GM21423 (cell line): ENCODE measurements around the gene SNTN.
"Not testable (repeated sequence)": the region's sequence is repeated elsewhere in the genome, so short reads cannot be mapped to it uniquely, and the experiment has no call there.

ENCODE experiments used
- ATAC-seq: cut with Tn5 transposase; IDR thresholded peaks from one replicate; pipeline ENCODE4 v1.9.1; 2021; ENCODE audit warnings: mild to moderate bottlenecking, moderate library complexity; ENCODE audit not compliant: unreplicated experiment

SNTN gene

DNA sequence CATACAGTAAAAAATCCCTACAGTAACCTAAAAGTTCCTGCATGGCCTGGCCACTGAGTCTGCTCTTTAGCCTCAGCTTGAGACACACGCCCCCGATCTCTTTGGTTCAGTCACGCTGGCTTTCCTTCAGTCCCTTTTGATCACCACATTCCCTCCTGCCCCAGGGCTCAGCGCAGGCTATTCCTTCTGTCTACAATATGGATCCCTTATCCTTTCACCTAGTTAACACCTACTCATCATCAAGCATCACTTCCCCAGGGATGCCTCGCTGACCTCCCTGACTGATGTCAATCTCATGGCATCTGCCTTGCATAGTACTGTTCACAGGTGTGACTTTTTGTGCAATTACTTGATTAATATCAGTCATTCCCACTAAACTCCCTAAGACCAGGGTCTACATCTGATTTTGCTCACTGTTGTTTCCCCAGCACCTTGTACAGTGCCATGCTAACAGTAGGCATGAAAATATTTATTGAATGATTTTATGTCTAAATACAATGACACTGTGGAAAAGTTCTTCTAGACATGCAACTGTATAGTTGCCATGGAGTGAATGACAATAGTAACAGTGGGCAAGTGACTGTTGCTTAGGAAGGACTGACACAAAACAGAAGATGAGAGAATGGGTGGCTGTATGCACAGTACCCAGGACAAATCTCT is at the start of gene SNTN:
TSS of gene SNTN (plus strand) at position 610 of the 660 bp plus-strand sequence. CDS start at position 623, 13 bp downstream.
- no peak for ATAC-seq

DNA sequence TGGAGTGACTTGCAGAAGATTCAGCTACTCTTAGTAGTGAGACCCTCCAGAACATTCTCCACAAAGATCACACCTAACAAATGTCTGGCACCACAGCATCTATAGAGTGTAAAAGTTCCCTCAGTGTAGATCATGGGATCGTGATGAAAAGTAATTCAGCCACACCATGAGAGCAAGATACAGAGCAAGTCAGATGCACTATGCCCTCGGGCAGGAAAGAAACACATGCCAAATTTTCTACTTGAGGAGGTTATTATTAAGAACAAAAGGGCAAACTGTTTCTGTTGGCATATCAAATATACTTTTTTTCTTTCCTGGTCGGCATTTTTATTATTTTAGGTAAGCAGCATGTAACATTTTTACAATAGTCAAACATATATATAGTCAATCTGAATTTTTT is 44.8 kb upstream of the SNTN start:
- ATAC-seq: no peak

DNA sequence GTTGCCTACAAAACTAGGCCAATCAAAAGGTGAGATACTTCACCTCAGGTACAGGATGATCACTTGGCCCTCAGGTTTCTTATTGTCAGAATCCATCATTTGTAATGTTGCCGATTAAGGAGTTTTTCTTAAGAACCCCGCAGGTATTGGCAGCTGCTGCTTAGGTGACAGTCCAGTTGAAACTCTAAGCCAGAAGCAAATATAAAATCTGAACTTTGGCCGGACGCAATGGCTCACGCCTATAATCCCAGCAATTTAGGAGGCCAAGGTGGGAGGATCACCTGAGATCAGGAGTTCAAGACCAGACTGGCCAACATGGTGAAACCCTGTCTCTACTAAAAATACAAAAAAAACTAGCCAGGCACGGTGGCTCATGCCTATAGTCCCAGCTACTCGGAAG is 43.1 kb upstream of the SNTN start:
- no peak for ATAC-seq

DNA sequence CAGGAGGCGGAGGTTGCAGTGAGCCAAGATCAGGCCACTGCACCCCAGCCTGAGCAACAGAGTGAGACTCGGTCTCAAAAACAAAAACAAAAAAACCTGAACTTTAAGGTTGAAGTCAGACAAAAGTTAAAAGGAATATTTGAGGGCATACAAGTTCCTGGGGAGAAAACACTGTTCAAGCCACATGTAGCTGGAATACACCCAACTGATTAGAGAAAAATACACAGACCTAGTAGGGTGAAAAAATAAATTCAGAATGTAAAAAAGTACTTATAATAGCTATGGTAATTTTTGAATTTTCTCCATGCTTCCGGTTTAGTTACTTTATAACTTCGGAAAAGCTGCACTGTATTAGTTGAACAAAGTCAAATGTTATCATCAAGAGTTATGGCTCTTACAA is 42.6 kb upstream of the SNTN start:
- no peak for ATAC-seq

DNA sequence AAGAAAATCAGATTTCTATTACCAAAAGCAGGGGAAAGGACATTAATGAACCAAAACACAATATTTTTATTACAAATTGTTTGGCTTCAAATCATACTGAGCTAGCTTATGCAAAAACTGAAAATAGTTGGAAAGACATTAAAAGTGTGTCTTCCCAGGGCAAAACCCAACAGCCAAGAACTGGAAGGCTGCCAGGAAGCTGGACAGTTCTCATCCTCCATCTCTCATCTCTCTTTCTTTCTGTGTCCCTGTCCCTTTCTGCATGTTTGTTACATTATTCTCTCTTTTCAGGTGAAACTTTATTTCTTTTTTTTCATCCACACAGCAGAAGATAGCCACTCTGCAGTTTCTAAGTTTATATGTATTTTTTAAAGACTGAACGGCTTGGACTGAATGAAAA is 41.1 kb upstream of the SNTN start:
- no peak for ATAC-seq

DNA sequence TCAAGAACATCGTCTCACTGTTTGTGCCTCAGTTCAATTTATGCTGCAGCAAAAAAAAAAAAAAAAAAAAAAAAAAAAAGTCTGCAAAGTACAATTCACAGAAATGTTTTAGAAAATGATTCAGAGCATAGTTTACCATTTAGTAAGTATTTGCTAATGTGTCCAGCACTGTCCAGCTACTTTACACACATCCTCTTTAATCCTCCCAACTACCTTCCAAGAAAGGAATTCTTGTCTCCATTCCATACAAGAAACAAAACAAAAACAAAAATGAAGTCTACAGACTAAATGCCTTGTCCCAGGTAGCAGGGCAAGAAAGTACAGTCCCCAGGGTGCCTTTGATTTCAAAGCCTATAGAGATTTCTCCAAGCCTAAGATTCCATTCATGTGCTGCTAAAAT is 38.9 kb upstream of the SNTN start:
- no peak for ATAC-seq

DNA sequence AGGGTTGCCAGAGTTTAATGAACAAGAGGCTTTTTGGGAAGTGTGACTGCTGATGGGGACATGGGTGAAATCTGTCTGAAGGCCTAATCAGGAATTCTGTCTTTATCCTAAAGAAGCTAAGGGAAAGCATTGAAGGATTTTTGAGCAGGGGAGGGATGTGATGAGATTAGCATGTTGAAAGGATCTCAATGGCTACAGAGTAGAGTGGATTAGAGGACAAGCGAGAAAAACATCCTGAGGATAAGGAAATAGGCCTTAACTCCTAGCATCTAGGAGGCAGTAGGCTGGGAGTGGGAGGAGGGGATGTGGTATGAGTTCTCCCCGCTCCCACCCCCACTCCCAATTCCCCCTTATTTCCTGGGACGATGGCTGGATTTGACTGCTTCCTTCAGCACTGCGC is 35.1 kb upstream of the SNTN start:
- no peak for ATAC-seq

DNA sequence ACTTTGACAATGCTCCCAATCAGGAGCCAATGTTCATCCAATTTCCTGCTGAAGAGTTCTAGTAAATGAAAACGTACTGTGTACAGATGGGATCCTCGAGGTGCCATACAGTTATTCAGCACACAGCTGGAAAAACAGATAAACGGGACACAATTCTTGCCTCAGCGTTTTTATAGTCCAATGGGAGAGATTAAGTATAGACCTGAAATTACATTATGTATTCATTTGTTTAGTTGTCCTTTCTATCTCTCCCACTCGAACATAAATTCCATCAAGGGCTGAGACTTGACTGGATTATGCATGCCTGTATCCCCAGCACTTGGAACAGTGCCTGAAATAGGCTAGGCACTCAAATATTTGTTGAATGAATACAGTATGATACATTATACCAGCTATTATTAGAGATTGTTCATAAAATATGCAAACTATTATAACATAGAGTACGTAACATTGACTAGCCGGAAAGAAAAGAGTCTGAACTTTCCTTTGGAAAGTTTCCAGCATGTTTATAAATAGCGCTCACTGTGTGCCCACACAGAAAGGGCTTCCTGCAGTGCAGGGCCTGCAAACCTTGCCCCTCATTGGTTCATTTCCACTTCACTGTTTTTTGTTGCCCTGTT is 27.4 kb upstream of the SNTN start:
- no peak for ATAC-seq

DNA sequence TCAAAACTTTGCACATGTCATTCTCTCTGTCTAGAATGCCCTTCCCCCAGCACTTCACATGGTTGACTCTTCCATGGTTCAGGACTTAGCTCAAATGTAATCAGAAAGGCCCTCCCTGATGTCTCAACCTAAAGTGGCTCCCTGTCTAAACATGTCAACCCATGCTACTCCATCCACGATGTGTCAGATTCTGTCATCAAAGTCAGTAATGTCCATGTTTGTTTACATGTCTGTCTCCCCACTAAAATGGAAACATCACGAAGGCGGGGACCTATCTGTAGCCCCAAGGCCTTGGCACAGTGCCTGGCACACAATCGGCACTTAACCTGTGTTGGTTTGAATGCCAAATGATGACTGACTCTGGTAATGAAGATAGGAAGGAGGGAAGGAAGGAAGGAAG is 20.8 kb upstream of the SNTN start:
- ATAC-seq: no peak

DNA sequence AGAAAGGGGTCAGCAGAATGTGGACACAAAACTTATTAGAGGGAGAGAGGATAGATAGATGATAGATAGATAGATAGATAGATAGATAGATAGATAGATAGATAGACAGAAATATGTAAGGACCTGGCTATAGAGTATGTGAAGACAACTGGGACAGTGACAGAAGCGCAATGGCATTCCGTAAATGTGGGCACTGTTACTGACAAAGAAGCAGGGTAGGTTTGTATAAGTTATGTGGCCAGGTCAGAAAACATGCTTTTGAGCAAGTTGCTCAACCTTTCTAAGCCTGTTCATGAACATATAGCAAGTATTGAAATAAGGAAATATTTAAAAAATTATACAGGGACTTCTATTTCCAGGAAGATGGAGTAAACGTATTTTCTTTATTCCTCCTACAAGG is 17.3 kb upstream of the SNTN start:
- ATAC-seq: no peak

DNA sequence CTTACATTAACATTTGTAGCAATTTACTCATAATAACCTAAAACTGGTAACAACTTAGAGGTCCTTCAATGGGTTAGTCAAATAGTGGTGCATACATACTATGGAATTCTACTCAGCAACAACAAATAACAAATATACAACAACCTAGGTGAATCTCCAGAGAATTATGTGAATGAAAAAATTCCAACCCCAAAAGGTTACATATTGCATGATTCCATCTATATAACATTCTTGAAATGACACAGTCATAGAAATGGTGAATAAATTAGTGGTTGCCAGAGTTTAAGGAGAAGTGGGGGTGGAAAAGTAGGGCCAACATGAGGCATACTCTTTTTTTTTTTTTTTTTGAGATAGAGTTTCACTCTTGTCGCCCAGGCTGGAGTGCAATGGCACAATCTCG is 12.7 kb upstream of the SNTN start:
- no peak for ATAC-seq

DNA sequence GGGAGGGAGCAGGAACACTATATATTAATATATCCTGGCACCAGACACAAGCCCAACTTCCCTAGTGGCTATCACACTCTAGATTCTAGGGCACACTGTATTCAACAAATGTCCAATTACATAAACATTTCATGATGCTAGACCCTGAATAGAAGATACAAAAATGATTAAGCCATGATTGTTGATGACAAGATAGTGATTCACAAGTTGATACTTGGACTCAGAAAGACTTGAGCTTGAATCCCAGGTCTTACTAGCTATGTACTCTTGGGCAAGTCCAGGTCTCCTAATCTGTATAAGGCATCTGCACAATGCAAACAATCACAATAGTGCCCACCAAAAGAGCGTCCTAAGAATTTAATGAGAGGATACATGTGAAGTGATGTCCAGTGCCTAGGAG is 10.0 kb upstream of the SNTN start:
- no peak for ATAC-seq

DNA sequence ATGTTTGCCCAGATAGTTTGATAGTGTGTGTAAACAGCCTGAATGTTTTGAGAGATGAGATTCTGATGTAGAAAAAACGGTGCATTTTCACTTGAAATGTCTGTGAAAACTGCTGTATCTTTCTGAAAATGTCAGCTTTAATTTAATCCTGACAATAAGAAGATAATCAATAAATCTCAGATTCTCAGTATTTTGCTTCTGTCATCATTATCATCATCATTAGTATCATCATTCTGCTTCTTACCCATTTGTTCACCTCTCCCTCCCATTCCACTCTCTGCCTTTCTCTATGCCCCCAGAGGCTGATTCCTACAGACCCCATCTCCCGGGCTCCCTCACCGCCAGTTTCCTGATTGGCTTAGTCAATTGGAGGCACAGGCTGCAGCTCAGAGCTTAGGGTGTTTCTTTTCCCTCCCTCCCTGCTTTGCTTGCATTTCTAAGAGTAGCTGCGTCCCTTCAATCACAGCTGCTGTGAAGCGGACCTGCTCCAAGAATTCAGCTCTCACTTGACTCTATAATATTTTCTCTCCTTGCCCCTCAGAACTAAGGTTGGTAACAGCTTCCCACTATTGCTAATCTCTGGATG is 8.2 kb upstream of the SNTN start:
- ATAC-seq: no peak

DNA sequence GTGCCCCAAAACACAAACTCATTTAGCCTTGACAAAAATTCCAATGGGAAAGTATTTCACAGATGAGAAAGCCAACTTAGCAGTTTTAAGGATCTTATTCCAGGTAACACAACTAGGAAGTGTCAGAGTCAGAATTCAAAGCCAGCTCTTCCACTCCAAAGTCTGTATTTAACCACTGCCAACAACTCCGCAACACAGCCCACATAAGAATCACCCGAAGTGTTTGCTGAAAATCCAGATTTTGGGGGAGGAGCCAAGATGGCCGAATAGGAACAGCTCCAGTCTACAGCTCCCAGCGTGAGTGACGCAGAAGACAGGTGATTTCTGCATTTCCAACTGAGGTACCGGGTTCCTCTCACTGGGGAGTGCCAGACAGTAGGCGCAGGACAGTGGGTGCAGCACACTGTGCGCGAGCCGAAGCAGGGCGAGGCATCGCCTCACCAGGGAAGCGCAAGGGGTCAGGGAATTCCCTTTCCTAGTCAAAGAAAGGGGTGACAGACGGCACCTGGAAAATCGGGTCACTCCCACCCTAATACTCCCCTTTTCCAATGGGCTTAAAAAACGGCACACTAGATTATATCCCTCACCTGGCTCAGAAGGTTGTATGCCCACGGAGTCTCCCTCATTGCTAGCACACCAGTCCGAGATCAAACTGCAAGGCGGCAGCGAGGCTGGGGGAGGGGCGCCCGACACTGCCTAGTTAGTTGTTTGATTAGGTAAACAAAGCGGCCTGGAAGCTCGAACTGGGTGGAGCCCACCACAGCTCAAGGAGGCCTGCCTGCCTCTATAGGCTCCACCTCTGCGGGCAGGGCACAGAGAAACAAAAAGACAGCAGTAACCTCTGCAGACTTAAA is 7.3 kb upstream of the SNTN start:
- not testable (repeated sequence) for ATAC-seq

DNA sequence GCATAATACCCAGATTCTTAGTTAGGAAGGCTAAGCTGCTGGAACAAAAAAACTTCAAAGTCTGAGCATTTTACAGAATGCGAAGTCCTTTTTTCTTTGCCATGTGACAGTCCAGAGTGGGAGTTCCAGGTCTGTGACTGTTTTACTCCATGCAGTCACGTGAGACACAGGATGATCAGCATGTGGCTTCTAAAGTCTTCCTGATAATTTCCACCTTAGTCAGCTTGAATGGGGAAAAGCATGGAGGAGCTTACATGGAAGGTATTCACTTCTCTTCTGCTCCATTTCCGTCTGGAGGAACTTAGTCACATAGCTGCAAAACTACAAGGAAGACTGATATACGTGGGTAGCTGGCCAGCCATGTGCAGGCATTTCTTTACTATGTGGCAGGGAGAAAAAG is 1.7 kb downstream of the SNTN start:
- no peak for ATAC-seq

DNA sequence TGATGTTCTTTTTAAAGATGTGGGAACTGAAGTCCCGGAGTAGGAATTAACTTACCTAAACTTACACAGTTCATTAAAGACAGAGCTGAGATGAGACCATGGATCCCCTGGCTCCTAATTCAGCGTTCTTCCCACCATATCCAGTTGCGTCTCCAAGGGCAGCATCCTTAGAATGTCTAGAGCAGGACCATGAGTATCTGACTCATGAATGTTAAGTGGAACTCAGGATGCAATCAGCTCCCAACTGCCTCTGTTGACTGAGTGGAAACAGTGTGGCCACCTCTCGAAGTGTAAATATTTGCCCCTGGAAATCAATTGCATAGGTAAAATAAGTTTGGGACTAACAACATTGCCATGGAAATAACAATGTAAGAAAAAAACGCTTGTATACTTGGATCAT is 2.5 kb downstream of the SNTN start:
- ATAC-seq: no peak

DNA sequence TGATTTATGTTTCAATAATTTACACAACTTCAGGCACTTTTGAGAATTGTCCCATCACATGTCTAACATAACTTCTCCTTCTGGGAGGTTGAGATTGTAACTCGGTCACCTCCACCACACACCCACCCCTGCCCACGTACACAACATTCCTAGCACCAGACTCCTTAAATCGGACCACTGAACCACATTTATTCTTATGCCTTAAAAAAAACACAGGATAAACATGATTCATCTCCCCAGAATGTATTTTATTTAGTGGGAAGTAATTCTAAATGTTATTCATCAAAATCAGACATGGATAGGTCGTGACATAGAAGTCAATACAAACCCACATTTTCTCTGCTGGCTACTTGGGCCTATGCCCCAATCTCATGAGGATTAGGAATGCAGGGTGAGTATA is 3.0 kb downstream of the SNTN start:
- no peak for ATAC-seq

DNA sequence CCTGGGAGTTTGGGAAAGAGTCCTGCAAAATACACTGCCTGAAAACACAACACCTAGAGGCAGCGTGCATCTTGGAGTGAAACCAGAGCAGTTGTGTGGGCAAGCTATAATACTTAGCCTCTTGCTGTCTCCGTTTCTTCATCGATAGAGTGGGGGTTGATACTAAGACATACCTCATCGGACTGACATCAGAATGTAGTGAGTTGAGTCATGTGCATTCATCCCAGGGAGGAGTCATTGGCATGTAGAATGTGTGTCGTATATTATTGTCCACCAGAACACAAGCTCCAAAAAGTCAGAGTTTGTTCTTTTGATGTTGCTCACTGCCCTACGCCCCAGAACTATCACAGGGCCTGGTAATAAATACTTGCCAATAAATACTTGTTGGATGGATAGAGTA is 4.3 kb downstream of the SNTN start:
- no peak for ATAC-seq

DNA sequence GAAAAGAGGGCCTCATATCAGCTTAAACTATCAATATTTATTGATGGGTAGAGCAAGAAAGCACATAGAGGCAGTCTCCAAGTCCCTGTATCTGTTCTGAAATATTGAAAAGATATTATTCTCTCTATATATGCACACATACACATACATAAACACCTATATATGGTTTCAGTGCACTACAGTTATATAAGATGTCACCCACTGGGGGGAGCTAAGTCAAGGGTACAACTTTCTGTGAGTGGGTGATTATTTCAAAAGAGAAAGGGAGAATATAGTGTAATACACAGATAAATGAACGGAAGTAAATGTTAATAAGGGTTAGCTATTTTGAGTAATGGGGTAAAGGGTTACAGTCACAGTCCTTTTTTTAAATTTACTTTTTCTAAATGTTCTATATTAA is 8.8 kb downstream of the SNTN start:
- no peak for ATAC-seq

DNA sequence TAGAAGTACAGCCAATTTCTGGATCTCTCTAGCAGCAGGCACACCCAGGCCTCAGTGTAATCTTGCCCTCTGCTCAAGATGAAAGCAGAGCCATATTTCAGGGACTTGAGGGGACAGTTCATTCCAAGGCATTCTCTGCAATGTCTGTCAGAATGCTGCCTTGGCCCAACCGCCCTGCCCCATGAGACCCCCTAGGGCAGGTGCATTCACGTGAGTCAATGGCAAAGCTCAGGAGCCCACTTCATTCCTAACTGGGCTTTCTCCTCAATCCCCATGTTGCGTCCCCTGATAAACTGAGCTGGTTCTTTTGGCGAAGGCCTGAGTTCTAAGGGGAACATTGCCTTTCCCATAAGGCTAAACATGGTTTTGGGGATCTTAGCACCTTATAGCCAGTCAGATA is 9.5 kb downstream of the SNTN start:
- ATAC-seq: no peak

DNA sequence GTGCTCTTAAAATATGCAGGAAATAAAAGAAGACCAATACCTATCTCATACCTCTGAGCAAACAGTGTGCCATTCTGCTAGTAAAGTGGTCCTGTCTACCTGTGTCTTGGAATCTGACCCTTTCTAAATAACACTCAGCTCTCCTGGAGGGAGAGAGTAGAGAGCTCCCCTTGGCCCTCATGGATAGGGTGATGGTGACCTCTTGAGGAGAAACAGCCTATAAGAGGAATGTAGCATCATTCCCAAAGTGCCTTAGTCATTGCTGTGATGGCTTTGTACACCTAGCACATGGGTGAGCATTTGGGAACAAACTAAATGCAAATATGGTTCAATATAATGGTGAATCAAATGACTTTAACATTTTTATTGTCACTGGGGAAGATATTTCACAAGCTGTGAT is 10.0 kb downstream of the SNTN start:
- no peak for ATAC-seq

DNA sequence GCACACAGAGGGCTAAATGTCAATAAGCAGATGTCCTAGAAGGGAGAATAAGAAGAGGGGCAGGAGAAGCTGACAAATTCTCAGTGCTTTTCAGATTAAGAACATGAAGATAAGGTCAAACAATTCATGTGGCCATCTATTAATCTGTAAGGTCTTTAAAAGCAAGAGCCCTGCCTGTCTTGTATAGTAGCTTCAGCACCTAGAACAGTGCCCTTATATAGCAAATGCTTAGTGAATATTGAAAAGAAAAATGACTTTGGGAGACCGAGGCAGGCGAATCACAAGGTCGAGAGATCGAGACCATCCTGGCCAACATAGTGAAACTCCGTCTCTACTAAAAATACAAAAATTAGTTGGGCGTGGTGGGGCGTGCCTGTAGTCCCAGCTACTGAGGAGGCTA is 18.1 kb downstream of the SNTN start:
- no peak for ATAC-seq
